T-helper 9 cell (primary cell): ENCODE results near the gene PTPRJ.

Source experiments
- DNase-seq: peaks from one replicate; pipeline ENCODE4 v3.0.0-alpha.2; 2020

PTPRJ gene

DNA sequence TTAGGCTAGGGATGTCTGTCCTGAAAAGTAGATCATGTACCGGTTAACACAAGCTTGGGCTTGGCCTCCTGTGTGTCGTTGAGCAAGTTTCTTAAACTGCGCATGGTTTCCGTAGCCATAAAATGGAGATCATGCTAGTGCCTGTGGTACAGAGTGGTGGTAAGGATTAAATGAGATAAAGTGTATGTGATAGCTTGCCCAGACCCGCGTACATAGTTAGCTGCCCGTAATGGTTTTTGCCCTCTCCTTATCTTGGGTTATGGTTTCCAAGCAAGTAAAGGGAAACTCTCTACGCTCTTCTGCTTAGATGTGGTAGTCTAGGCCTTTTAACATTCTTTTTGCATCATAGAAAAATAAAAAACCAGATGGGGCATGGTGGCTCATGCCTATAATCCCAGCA is 11.0 kb upstream of the PTPRJ start:
- no peak for DNase-seq

DNA sequence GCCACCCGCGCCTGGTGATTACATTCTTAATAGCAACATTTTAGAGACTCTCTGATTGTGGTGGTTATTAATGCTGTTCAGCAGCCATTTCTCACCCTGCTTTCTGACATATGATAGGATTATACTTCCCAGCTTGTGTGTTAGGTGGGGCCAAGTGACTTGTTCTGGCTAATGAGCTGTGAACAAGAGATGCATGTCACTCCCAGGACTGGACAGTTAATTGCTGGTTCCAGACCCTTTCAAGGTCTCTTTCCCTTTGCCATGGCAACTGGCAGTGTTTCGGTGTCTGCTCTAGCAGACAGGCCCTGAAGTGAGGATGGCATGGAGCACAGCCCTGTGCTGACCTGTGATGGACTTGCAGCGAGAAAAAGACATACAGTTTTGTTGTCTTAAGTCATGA is 8.9 kb upstream of the PTPRJ start:
- no peak for DNase-seq

DNA sequence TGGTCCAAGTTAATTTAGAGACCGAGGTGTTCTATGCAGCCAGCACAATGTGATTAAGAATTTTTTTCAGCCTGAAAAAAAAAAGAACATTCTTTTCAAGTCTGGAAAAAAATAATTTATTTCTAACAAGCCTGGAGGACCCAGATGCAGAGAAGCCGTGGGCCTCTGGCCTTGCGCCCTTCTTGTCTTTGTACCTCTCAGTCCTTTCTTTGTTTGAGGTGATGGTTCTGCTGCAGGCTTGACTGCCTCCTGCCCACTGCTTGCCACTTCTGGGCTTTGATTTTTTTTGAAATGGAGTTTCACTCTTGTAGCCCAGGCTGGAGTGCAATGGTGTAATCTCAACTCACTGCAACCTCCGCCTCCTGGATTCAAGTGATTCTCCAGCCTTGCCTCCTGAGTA is 7.2 kb upstream of the PTPRJ start:
- no peak for DNase-seq

DNA sequence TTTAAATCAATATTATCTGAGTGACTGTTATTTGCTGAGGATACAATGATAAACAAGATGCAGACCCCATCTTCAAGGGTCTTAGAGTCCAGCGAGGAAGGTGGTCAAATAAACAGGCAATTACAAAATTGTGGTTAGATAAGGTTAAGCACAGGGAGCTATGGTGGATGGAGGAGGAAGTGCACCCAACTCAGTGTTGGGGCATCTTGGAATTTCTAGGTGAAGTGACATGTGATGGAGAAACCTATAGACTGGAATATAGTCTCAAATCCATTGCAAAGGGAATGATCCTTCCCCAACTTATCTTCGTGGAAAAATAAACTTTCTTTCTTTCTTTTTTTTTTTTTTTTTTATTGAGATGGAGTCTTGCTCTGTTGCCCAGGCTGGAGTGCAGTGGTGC is 3.4 kb upstream of the PTPRJ start:
- DNase-seq: no peak

DNA sequence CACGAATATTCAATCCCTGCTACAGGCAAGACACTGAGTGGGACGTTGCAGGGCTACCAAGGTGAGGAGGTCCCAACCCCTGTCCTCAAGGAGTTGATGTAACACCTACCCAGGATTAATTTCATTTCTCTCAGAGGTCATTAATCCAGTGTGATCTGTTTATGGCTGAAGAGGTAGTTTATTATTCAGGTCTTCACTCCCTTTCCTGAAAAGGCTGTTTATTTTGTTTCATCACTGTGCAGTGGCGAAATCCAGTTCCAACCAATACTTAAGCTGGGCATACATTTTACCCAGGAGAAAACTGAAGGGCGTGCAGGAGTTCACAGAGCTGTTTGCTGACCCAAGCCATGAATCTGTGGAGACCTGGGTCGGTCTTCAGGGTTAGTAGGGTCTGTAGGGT is 2.7 kb upstream of the PTPRJ start:
- no peak for DNase-seq

DNA sequence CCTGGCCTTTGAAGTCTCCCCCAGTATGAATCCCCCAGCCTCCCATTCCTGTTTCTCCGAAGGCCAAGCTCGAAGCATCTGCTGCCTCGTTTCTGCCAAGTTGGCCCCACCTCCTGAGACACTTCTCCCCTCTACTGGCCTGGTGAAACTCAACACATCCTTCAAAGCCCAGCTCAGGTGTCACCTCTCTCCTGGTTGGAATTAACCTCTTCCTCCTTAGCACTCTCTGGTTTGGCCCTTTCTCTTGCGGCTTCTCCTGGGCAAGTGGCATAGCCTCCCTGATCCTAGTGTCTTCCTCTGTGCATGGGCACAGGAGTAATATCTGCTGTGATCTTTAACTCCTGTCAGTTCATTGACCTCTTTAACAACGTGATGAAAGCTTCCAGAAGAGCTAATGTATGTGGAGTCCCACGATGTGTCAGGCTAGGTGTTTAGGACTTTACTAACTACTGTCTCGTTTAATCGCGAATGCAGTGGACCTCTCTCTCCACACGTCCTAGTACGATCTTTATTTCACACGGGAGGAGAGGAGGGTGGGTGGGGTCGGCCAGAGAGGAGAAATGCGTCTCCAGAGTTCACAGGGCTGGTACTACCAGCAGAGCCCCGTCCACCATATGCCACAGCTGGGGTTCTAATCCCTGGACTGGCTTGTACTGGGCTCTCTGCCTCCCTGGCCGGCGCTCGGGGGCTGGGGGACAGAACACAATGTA is 826 bp upstream of the PTPRJ start:
- no peak for DNase-seq

DNA sequence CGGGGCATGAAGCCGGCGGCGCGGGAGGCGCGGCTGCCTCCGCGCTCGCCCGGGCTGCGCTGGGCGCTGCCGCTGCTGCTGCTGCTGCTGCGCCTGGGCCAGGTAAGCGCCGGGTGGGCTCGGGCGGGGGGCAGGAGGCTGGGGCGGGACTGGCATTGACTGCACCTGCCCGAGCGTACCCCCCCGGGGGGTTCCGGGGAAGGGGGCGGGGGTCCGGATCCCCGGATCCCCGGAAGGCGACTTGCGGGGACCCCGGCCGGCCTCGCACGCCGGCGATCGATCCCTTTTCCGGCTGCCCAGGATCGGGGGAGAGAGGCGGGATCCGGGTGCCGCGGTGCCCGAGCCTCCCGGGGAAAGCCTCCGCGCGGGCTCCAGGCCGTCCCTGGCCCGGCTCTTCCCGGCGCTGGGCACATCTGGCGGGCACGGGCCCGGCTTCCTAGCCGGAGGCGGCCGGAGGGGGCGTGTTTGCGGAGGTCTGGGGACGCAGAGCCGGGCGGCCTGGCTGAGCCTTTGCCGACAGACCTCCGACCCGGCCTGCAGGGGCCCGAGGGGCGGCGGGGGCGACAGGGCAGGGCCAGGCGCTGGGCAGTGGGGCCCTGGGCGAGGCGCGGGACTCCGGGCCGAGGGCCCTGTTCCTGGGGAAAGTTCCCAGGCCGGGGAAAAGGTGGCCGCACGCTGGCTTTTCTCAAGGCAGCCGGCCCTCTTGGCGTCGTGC is 705 bp downstream of the PTPRJ start:
- peak; percentile 23 for DNase-seq

DNA sequence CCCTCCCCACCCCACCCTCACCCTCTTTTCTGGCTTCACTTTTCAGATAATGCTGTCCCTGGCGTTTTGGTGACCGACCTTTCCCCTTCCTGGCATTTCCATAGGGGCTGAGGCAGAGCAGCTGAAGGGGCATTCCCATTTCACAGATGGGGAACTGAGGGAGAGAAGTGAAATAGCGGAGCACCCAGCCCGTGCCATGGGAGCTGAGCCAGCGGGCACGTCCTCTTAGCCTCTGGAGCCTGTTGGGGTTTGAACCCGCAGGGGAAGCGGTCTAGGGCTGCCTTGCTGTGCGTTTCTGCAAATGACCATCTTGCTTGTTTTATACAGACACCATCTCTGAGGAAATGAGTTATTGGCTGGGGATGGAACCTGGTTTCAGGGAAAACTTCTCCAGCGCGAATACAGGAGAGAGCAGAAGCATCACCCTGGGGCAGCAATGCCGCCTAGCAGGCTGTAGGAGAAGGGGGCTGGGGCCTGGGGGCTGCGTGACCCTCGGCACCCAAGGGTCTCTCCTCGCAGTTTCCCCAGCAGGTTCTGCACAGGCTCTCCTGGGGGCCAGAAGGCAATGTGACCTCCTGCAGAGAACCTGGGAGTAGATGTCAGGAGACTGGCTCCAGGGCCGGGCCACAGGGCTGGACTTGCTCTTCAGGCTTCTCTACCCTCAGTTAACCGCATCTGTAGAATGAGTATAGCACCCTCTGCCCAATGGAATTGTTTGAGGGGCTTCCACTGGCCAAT is 1.5 kb downstream of the PTPRJ start:
- no peak for DNase-seq

DNA sequence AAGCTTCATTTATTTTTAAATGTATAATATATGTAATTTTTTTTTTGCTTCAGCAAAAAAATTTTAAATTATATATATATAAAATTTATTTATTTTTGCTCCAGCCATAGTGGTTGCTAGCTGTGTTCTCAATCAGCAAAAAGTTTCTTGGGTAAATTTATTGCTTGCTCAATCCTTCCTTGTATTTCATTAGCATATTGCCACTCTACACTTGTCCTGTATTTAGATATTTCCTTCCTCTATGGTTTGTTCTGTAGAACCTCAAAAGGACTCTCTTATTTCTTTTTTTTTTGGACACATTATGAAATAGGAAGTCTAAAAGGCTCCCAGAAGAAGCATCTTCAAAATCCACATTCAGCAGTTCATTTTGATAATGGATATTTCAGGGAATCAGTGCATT is 2.3 kb downstream of the PTPRJ start:
- no peak for DNase-seq

DNA sequence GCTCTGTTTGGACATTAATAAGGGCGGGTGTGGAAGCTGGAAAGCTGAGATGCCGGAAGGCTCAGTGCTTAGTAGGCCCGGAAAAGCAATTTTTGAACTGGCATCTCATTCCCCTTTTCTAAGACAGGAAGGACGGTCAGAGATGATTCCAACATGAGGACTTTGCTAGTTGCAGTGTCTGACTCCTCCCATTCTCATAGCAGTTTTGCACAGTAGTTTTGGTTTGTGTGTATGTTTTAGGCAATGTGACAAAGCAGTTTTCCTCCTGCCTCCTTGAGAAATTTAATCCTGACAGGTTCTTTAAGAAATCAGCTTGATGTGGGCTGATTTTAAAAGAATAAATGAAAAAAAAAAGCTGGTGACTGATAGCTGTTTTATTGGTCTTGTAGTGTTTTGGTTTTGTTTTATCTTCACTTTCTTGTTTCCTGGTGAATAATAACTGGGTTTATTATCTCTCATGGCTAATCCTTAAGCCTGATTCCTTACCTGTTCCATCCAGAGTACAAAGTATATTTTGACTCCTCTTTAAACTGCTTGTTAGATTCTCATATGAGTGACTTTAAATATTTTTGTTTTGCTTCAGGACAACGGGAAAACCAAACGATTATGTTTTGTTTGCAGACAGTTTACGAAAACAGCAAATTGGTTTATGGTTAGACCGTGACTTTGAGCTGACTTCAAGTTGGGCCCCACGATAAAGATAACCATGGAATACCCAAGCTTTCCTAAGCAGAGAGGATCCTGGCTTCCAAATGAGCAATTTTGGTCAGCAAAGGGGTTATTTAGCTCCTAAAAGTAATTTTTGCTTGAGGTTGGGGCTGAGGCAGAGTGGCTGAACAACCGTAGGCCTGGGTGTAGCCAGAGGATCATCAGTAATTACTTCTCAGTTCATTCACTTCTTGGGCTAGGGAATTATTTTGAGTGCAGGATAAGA is 3.4 kb downstream of the PTPRJ start:
- DNase-seq: no peak

DNA sequence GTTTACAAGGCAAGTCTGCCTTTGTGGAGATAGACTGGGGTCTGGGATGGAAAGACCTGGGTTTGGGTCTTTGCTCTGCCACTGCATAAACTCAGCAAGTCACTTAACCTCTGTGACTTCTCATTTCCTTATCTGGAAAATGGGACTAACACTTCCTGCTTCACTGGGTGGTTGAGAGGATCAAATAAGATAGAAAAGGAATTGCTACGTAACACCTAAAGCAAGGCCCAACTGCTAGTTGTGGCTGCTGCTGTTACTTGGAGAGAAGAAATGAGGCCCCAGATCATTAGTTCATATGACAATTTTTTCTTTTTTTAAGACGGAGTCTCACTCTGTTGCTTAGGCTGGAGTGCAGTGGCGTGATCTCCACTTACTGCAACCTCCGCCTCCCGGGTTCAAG is 5.9 kb downstream of the PTPRJ start:
- no peak for DNase-seq

DNA sequence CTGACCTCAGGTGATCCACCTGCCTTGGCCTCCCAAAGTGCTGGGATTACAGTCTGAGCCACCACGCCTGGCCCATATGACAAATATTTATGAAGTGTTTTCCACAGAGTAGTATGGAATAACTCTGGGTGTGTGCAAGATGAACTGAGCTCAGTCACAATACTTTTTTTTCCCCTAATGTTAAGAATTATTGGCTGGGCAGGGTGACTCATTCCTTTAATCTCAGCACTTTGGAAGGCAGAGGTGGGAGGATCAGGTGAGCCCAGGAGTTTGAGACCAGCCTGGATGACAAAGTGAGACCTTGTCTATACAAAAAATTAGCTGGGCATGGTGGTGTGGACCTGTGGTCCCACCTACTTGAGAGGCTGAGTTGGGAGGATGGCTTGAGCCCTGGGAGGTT is 6.4 kb downstream of the PTPRJ start:
- DNase-seq: no peak

DNA sequence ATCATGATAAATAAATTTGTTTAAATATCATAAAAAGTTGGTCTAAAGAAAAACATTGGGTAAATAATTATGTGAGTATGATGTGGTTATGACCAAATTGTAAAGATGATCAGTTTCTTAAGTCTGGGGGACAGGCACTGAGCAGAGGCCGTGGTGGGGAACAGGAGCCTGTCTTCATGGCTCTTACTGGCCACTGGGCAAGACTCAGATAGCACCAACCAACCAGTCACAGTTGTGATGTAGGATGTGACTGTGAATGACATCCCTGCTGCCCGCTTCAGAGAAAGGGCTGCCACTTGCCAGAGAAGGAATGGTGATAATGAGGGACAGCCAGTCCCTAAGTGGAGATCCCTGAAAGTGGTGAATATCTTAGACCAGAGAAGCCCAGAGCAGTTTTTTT is 7.0 kb downstream of the PTPRJ start:
- DNase-seq: no peak

DNA sequence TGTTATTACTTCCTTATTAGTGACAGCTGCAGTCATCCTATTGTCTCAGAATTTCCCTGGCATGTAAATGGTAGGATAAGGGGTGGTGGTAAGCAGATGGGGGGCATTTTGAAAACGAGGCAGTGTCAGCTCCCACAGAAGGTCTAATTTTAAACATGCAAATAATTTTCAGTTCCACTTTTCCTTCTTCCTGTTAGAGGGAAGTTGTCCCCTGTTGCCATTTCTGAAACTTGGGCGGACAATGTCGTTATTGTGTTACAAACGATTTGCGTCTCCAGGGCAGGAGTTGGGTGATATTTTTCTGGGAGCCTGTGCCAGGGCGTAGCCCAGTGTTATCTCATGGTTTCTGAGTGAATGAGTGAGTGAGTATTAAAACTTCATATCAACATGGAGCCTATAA is 7.4 kb downstream of the PTPRJ start:
- DNase-seq: no peak

DNA sequence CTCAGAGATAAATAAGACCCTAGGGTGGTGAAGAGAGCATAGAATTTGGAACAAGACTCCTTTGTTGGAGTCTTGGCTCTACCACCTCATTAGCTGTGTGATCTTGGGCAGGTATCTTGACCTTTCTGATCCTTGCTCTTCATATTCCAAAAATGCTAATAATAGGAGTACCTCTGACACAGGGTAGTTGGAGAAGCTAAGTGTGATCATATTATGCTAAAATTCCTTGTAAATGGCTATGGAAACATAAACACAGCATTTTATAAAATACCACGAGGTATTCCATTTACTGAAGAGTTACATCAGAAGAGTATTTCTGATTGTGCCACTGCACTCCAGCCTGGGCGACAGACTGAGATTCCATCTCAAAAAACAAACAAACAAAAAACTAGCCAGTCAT is 9.4 kb downstream of the PTPRJ start:
- no peak for DNase-seq

DNA sequence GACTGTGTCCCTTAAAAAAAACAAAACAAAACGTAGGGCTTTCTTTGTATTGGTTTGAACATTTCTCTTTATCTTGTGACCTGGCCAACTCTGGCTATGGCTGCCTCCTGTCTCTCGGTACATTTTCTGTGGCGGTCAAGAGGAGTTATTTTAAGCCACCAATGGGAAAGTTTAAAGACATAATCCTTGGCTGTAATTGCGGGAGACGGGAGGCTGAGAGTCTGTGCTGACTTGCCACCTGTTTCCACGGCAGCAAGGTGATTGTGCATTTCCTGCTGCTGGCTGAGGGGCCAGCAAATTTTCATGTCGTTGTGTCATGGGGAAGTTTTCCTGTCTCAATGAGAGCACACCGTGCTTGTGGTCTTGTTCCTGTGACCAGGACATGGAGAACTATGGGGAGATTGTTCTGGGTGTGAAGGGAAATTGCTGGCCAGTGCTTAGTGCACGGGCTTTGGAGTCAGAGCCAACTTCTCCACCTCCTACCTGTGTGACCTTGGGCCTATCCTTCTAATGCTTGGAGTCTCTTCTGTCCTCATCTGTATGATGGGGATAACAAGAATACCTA is 11.0 kb downstream of the PTPRJ start:
- no peak for DNase-seq

DNA sequence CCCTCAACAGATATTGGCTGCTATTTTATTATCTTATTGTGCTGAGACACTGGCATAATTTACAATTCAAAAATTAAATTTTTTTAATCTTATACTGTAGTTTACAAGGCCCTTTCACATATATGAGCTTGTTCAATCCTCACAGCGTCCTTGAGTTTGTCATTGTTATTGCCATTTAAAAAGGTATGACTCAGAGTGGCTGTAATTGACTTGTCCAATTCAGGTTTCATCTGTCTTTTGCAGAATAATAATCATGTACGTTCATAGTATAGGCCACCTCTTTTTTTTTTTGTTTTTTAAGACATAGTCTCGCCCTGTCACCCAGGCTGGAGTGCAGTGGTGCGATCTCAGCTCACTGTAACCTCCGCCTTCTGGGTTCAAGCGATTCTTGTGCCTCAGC is 11.5 kb downstream of the PTPRJ start:
- no peak for DNase-seq

DNA sequence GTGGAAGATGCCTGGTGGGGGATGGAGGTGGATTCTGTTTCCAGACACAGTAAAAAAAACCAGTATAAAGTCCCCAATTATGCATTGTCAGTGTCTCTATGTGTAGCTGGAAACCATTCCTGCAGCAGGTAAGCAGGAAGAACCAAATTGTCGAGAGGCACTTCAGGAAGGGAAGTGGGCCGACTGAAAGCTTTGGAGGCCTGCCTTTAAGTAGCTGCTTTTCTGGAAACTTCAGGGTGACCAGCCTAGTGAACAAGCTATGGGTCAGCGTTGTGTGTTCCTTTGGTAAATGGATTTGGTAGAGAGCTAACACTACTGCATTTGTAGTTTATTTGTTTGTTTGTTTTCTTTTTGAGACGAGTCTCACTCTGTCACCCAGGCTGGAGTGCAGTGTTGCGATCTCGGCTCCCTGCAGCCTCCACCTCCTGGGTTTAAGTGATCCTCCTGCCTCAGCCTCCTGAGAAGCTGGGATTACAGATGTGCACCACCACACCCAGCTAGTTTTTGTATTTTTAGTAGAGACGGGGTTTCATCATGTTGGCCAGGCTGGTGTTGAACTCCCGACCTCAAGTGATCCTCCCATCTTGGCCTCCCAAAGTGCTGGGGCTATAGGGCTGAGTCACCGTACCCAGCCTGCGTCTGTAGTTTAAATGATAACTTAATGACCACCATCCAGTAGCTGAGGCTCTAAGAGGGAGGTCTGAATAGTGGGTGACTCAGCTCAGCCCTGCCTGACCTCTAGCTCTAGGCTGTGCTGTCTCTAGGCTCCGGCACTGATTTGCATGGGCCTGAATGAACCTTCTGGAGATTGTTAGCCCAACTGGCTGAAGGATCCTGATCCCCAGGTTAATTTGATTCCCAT is 12.8 kb downstream of the PTPRJ start:
- DNase-seq: no peak

DNA sequence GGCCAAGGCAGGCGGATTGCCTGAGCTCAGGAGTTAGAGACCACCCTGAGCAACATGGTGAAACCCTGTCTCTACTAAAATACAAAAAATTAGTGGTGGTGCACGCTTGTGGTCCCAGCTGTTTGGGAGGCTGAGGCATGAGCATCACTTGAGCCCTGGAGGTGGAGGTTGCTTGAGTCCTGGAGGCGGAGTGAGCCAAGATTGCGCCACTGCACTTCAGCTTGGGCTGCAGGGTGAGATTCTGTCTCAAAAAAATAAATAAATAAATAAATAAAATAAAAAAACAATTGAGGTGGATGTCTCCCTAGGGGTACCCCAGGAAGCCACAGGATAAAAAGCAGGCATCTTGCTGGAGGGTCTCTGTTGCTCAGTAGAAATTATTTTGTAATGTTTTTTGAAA is 14.1 kb downstream of the PTPRJ start:
- no peak for DNase-seq

DNA sequence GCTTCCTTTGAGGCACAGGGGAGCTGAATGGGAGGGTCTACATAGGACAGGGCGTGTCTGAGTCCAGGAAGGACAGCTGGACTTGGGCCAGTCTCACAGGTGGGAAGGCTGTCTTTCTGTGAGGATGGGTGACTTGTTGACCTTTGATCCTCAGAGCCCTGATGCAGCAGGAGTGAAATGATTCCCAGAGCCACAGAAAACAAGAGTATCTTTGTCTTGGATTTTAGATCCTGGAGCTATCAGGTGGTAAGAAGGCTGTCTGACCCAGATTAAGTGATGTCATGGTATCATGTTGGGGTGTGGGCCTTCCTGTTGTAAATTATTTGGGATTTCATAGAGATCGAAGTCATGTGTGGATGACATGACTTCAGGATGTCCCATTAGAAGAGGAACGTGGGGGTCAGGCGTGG is 15.0 kb downstream of the PTPRJ start:
- no peak for DNase-seq
